Measurements from ENCODE around the gene ZC3H4. TPM values are rescaled to one million over a fixed set of nuclear protein-coding genes. Genes with fewer than 3 reads are reported as not detected.

ZC3H4 gene
- total and polyA plus RNA-seq, 2 of the 8 experiments (the other 6 are each of a cell fraction or from before 2014, with no cell fraction given) = 6.6 to 92.0 TPM

DNA sequence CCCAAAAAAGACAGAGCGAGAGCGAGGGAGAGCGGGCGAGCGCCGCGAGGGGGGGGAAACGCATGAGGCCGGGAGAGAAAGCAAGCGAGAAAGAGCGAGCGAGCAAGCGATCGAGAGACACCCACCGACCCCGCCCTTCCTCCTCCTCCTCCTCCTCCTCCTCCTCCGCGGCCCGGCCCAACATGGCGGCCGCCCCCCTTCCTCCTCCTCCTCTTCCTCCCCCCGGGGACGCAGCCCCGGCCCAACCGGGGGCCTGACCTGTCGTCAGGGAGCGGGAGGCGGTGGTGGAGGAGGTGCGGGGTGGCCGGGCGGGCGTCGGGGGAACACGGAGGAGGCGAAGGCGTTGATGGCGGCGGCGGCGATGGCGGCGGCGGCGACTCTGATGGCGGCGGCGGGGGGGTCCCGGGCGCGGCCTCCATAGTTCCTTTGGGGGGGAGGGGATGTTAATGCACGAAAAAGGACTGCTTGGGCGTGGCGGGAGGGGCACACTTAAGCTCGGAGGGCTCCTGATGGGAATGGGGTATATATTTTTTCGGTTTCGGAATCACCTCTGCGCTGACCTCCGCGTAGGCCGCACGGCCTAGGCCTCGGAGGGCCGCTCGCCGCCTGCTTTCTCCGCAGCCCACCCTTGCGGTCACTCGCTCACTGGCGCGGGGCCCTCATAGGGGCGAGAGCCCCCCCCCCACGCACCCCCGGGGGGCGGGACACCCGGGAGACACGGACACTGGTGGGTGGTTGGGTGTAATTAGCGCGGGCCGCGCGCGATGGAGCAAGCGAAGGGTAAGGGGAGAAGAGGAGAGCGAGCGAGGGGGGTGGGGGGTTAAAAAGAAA, 1.2 kb downstream of the ZC3H4 start:
- DNase-seq (ENCODE audit: low read depth in 1 of 2, low spot score in 2 of 2) (peak; percentile 54 to 81), FAIRE-seq (no peak)
- H2BK20ac ChIP-seq (ENCODE audit: low read length) = no peak overlapping the region
- peak overlapping the region; percentile 95 for H4K5ac ChIP-seq (ENCODE audit: insufficient read length, low read depth, low read length)
- peak overlapping the region; percentile 94 to 99 (median 96) for H3K9ac ChIP-seq (replicated peaks in 1 of 4; ENCODE audit: extremely low read depth in 1 of 4, low read depth in 3 of 4, low read length in 3 of 4)
- peak overlapping the region; percentile 100 for H4K8ac ChIP-seq (ENCODE audit: extremely low read depth, insufficient read depth, low read length)
- no peaks in the 10 kb centered on the region for H4K20me1 ChIP-seq (replicated peaks in 1 of 2; ENCODE audit: control insufficient read depth in 1 of 2, insufficient read depth in 2 of 2, low read length in 2 of 2)
- no peak overlapping the region for H2AFZ ChIP-seq (ENCODE audit: low read length)
- no peak overlapping the region for H2BK120ac ChIP-seq (replicated peaks; ENCODE audit: low read depth, low read length)
- H3K79me1 ChIP-seq (ENCODE audit: low read depth, low read length) = 0 out of 2 replicates have a peak, but pooled peaks cover 2% of the 10 kb centered on the region
- CTCF ChIA-PET (ENCODE audit: partially characterized antibody) = interaction anchor here (1.2 to 2.4 kb wide), 4 partner anchors 10 to 99 kb away, joined by 4 to 6 read pairs (median 6); no protein-coding TSS in a partner anchor
- peak overlapping the region; percentile 88 to 94 (median 90) for H3K4me3 ChIP-seq (ENCODE audit: extremely low read depth in 1 of 4, insufficient read depth in 2 of 4, low read depth in 3 of 4, low read length in 4 of 4)
- no peak overlapping the region; the same call in 1 of the 2 replicates for H2AK5ac ChIP-seq (ENCODE audit: low read depth, low read length)
- H4K91ac ChIP-seq (replicated peaks; ENCODE audit: insufficient read length, low read length) = peak overlapping the region; percentile 87
- peaks cover 0 to 20% (median 2%) of the 10 kb centered on the region in 4 experiments; a peak in 4 of 8 replicates for H3K36me3 ChIP-seq (ENCODE audit: control insufficient read depth in 2 of 4, insufficient read depth in 4 of 4, low read length in 3 of 4)
- H2BK15ac ChIP-seq (ENCODE audit: low read length) = no peak overlapping the region
- H3K4ac ChIP-seq (replicated peaks; ENCODE audit: insufficient read length, low read depth, low read length) = peak overlapping the region; percentile 88
- H2BK12ac ChIP-seq (ENCODE audit: low read depth, low read length) = no peak overlapping the region; the same call in 1 of the 2 replicates
- H3K14ac ChIP-seq (ENCODE audit: insufficient read length) = no peak overlapping the region
- POLR2A ChIA-PET (ENCODE audit: partially characterized antibody) = interaction anchor here (0.7 to 12.2 kb wide), 37 partner anchors 10 to 487 kb away, joined by 3 to 209 read pairs (median 5); partner anchors contain the start of genes INAFM1 and SAE1
- peak overlapping the region; percentile 95 for H2BK5ac ChIP-seq (ENCODE audit: low read depth, low read length)
- H3K23ac ChIP-seq (ENCODE audit: insufficient read length) = no peak overlapping the region
- peaks cover 12% of the 10 kb centered on the region for H3K23me2 ChIP-seq (ENCODE audit: low read depth, low read length)
- H3K18ac ChIP-seq (ENCODE audit: extremely low read depth, low read length) = peak overlapping the region; percentile 88
- peak overlapping the region; percentile 73 to 88 for H3K4me2 ChIP-seq (ENCODE audit: insufficient read depth in 1 of 2, low read depth in 2 of 2, low read length in 2 of 2)
- H3K4me1 ChIP-seq (replicated peaks in 1 of 4; ENCODE audit: control insufficient read depth in 3 of 4, insufficient read depth in 4 of 4, low read length in 3 of 4) = peaks cover 4 to 16% (median 15%) of the 10 kb centered on the region in 4 experiments; a peak in 6 of 7 replicates
- H3K27ac ChIP-seq (ENCODE audit: low read depth, low read length) = peak overlapping the region; percentile 99
- no peaks in the 10 kb centered on the region for H3K27me3 ChIP-seq (replicated peaks in 1 of 4; ENCODE audit: control insufficient read depth in 3 of 4, extremely low read depth in 1 of 4, insufficient read depth in 3 of 4, low read length in 3 of 4)
- H3K9me3 ChIP-seq (ENCODE audit: insufficient read depth in 2 of 2, low read depth in 1 of 2, low read length in 1 of 2) = no peaks in the 10 kb centered on the region
- peaks cover 3 to 44% of the 10 kb centered on the region in 2 experiments for H3K79me2 ChIP-seq (ENCODE audit: control insufficient read depth in 1 of 2, insufficient read depth in 2 of 2, low read length in 2 of 2)
- peak overlapping the region; percentile 96 for H3K56ac ChIP-seq (replicated peaks; ENCODE audit: insufficient read length, low read depth, low read length)
- 2% methylated on average over 12 of the region's 85 CpGs; no CpG with 5 or more reads in 1 of the 2 experiments for WGBS, 2 experiments (ENCODE audit: extremely low coverage in 1 of 2, insufficient coverage in 1 of 2, insufficient read length in 1 of 2, insufficient replicate concordance in 2 of 2, low coverage in 1 of 2, low lambda C conversion rate in 2 of 2, missing lambda C conversion rate in 1 of 2)
- TF ChIP-seq NANOG (IDR thresholded peaks at IDR 0.05; ENCODE audit: insufficient read depth, low read depth, low read length, poor library complexity, severe bottlenecking) = no peak
- no peak for TF ChIP-seq JUN (IDR thresholded peaks at IDR 0.05; ENCODE audit: low read depth, low read length)
- TF ChIP-seq CBX8 (IDR thresholded peaks at IDR 0.05; ENCODE audit: borderline replicate concordance, low read depth, low read length) = no peak
- no peak for TF ChIP-seq CEBPB (IDR thresholded peaks at IDR 0.05; ENCODE audit: low read depth, low read length)
- peak; percentile 85 for TF ChIP-seq BACH1 (IDR thresholded peaks at IDR 0.05; ENCODE audit: low read length)
- peak; percentile 73 for TF ChIP-seq PHF8 (conservative IDR thresholded peaks at IDR 0.05; ENCODE audit: low read depth, low read length)
- no peak for TF ChIP-seq RBBP5 (IDR thresholded peaks at IDR 0.05; ENCODE audit: borderline replicate concordance, low read depth, low read length)
- TF ChIP-seq RXRA (IDR thresholded peaks at IDR 0.05; ENCODE audit: insufficient read depth, low read depth, low read length) = no peak
- peak; percentile 90 for TF ChIP-seq TAF7 (optimal IDR thresholded peaks at IDR 0.05; ENCODE audit: borderline replicate concordance, low read depth, low read length)
- no peak for TF ChIP-seq RAD21 (IDR thresholded peaks at IDR 0.05 in 1 of 2, conservative IDR thresholded peaks at IDR 0.05 in 1 of 2; ENCODE audit: low read depth in 2 of 2, low read length in 2 of 2)
- TF ChIP-seq CHD2 (IDR thresholded peaks at IDR 0.05; ENCODE audit: low read length) = no peak
